ENCODE results near the gene DCXR. TPM values are rescaled to one million over a fixed set of nuclear protein-coding genes. Genes with fewer than 3 reads are reported as not detected.
"Not testable (repeated sequence)": the region's sequence is repeated elsewhere in the genome, so short reads cannot be mapped to it uniquely, and the experiment has no call there.

The DCXR gene
- total RNA-seq, 2 donors from 2014 or later: 235 to 744 TPM

GRCh38 chr17:82039695-82040299 lies 2.3 kb upstream of the DCXR start:
- TF ChIP-seq CTCF (IDR thresholded peaks at IDR 0.05) (no peak), POLR2AphosphoS5 (IDR thresholded peaks at IDR 0.05) (no peak), POLR2A (IDR thresholded peaks at IDR 0.05) (no peak)
- 87% methylated on average over 8 of the region's 8 CpGs for WGBS
- Histone ChIP-seq H3K36me3 (no peaks in the 10 kb centered on the region), H3K4me1 (replicated peaks) (peaks cover 11% of the 10 kb centered on the region), H3K27ac (no peak overlapping the region), H3K27me3 (replicated peaks; ENCODE audit: insufficient read depth) (no peaks in the 10 kb centered on the region), H3K9me3 (no peaks in the 10 kb centered on the region), H3K4me3 (no peak overlapping the region)
- DNase-seq (ENCODE audit: low spot score): no peak
- intact Hi-C loops (cut with DNase I): loop anchor here (5.0 kb wide), 1 partner anchor 58 kb away; the partner anchor contains the start of gene FASN

- not testable (repeated sequence) for H3K27ac ChIP-seq; H3K27me3 ChIP-seq (replicated peaks; ENCODE audit: insufficient read depth); DNase-seq (ENCODE audit: low spot score); H3K9me3 ChIP-seq; H3K4me3 ChIP-seq; H3K36me3 ChIP-seq
- WGBS: 73% methylated on average over 16 of the region's 16 CpGs
- H3K4me1 ChIP-seq (replicated peaks): peaks cover 11% of the 10 kb centered on the region
- intact Hi-C loops (cut with DNase I): loop anchor here (5.0 kb wide), 1 partner anchor 58 kb away; the partner anchor contains the start of gene FASN
Measured at GRCh38 chr17:82038796-82039409, 1.4 kb upstream of the DCXR start.

GRCh38 chr17:82037889-82038195 lies 345 bp upstream of the DCXR start:
- no peaks in the 10 kb centered on the region for H3K36me3 ChIP-seq
- WGBS: 5% methylated on average over 10 of the region's 10 CpGs
- peak overlapping the region; percentile 96 to 99 for H3K27ac ChIP-seq
- DNase-seq (ENCODE audit: low spot score): no peak
- intact Hi-C loops (cut with DNase I): loop anchor here (5.0 kb wide), 1 partner anchor 59 kb away; the partner anchor contains the start of gene FASN
- TF ChIP-seq CTCF (IDR thresholded peaks at IDR 0.05) (no peak), POLR2AphosphoS5 (IDR thresholded peaks at IDR 0.05) (no peak), POLR2A (IDR thresholded peaks at IDR 0.05) (no peak)
- no peaks in the 10 kb centered on the region for H3K9me3 ChIP-seq
- no peaks in the 10 kb centered on the region for H3K27me3 ChIP-seq (replicated peaks; ENCODE audit: insufficient read depth)
- peak overlapping the region; percentile 72 to 81 for H3K4me3 ChIP-seq
- peaks cover 11% of the 10 kb centered on the region for H3K4me1 ChIP-seq (replicated peaks)

- no peaks in the 10 kb centered on the region for H3K9me3 ChIP-seq
- intact Hi-C loops (cut with DNase I): loop anchor here (5.0 kb wide), 1 partner anchor 61 kb away; the partner anchor contains the start of gene FASN
Measured at GRCh38 chr17:82036634-82037091, 834 bp downstream of the DCXR start.

More at GRCh38 chr17:82036634-82037091, 834 bp downstream of the DCXR start:
- Histone ChIP-seq H3K36me3 (no peaks in the 10 kb centered on the region), H3K27ac (peak overlapping the region; percentile 96 to 99), H3K27me3 (replicated peaks; ENCODE audit: insufficient read depth) (no peaks in the 10 kb centered on the region), H3K4me1 (replicated peaks) (peaks cover 16% of the 10 kb centered on the region), H3K4me3 (peak overlapping the region; percentile 72 to 81)
- no peak for DNase-seq (ENCODE audit: low spot score)
- 32% methylated on average over 23 of the region's 23 CpGs for WGBS
- TF ChIP-seq POLR2AphosphoS5 (IDR thresholded peaks at IDR 0.05) (no peak), POLR2A (IDR thresholded peaks at IDR 0.05) (no peak), CTCF (IDR thresholded peaks at IDR 0.05) (no peak)
